AG04450 (cell line): ENCODE data around the gene MET. TPM values are rescaled to one million over a fixed set of nuclear protein-coding genes. Genes with fewer than 3 reads are reported as not detected.

Source experiments
- CTCF ChIA-PET: fragments of 300-600, 350-600 bp; formaldehyde crosslinking; extraction: SDS; loops from one replicate; lab custom pipeline; 2022; ENCODE audit warnings: antibody characterized with exemption, inconsistent platforms; lab: Charles Lee
- POLR2A ChIA-PET: fragments of 350-600 bp; formaldehyde crosslinking; extraction: SDS; loops from one replicate; lab custom pipeline; 2021; ENCODE audit warnings: antibody characterized with exemption, inconsistent platforms; lab: Yijun Ruan, JAX
- DNase-seq: peaks from one replicate; pipeline ENCODE4 v3.0.0-alpha.2; 2011; ENCODE audit warnings: low read depth, low spot score
- H3K27ac ChIP-seq: one replicate; pipeline ENCODE4 v1.5.1; 2012; ENCODE audit warnings: low read depth, low read length, control low read depth
- H3K27me3 ChIP-seq: one replicate; pipeline ENCODE4 v1.6.0; 2012; ENCODE audit warnings: low read length; ENCODE audit not compliant: control insufficient read depth, insufficient read depth
- H3K4me3 ChIP-seq: 2 replicates; pipeline ENCODE4 v1.5.1; 2011; ENCODE audit warnings: mild to moderate bottlenecking, low read depth, low read length, control low read depth
- H3K9me3 ChIP-seq: 2 replicates; pipeline ENCODE4 v1.5.1; 2012; ENCODE audit warnings: low read length; ENCODE audit not compliant: control insufficient read depth, insufficient read depth
- polyA plus RNA-seq: library from polyadenylated mRNA; depleted of rRNA; stranded (reverse); fragments of >200 nt; gene quantifications from 2 replicates; pipeline ENCODE4 v1.2.3, GENCODE V29; 2011
- TF ChIP-seq, protein P1 (sequence below): IDR thresholded peaks from 2 replicates; pipeline ENCODE4 v1.5.1; 2011; ENCODE audit warnings: low read depth, low read length, control low read depth, inconsistent platforms

Gene MET
- polyA plus RNA-seq, 1 experiment, result 20.8 TPM

DNA sequence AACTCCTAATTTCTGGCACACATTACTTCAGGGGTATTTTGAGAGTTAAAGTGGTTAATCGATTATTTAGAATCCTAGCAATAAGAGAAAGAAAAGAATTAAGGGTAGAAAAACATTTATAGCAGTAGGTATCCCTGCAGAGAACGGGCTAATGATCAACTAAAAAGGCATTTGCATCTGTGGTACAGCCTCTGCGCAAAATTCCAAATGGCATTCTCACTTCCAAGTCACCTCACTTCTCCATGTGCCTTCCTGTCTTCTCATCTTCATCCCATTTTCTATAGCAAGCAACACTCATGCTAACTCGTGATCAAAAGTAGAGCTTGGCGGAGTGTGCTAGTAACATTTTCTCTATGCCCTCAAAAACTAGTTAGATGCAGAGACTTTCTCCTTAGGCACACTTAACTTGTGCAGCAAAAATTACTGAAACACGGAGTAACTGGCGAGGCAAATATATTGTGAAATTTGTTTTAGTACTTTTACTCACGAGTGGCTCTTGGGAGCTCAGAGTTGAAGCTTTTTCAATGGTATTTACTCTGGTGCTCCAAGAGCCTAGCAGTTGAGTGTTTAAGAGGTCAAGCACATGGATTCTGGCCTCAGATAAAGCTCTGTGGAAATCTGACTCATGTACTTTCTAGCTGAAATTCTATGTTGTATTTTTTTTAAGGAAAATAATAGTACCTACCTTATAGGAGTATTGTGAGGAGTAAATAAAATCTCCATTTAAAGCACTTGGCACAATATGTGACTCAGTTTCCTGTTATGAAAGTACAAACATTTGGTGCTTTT is 65.1 kb downstream of the MET start:
- no peak overlapping the region for H3K27ac ChIP-seq
- TF ChIP-seq, protein P1, sequence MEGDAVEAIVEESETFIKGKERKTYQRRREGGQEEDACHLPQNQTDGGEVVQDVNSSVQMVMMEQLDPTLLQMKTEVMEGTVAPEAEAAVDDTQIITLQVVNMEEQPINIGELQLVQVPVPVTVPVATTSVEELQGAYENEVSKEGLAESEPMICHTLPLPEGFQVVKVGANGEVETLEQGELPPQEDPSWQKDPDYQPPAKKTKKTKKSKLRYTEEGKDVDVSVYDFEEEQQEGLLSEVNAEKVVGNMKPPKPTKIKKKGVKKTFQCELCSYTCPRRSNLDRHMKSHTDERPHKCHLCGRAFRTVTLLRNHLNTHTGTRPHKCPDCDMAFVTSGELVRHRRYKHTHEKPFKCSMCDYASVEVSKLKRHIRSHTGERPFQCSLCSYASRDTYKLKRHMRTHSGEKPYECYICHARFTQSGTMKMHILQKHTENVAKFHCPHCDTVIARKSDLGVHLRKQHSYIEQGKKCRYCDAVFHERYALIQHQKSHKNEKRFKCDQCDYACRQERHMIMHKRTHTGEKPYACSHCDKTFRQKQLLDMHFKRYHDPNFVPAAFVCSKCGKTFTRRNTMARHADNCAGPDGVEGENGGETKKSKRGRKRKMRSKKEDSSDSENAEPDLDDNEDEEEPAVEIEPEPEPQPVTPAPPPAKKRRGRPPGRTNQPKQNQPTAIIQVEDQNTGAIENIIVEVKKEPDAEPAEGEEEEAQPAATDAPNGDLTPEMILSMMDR, result no peak
- no peak for DNase-seq
- ChIA-PET CTCF (no interaction called here), POLR2A (no interaction called here)
- H3K27me3 ChIP-seq, result no peaks in the 10 kb centered on the region
- no peak overlapping the region for H3K4me3 ChIP-seq
- H3K9me3 ChIP-seq, result no peaks in the 10 kb centered on the region

- Histone ChIP-seq H3K27me3 (no peaks in the 10 kb centered on the region), H3K4me3 (no peak overlapping the region), H3K27ac (no peak overlapping the region), H3K9me3 (no peaks in the 10 kb centered on the region)
- ChIA-PET CTCF (interaction anchor here (0.9 kb wide), 1 partner anchor 24 kb away, joined by 4 read pairs; no protein-coding TSS in a partner anchor), POLR2A (no interaction called here)
- DNase-seq, result no peak
- TF ChIP-seq, protein P1, result no peak
Measured at GRCh38 chr7:116738378-116738777, 66.4 kb downstream of the MET start.

- Histone ChIP-seq H3K27me3 (no peaks in the 10 kb centered on the region), H3K9me3 (no peaks in the 10 kb centered on the region), H3K27ac (no peak overlapping the region), H3K4me3 (no peak overlapping the region)
- no peak for DNase-seq
- POLR2A ChIA-PET, result no interaction called here
- TF ChIP-seq, protein P1, result no peak
- CTCF ChIA-PET, result interaction anchor here (0.9 kb wide), 1 partner anchor 23 kb away, joined by 4 read pairs; no protein-coding TSS in a partner anchor
Measured at GRCh38 chr7:116739307-116739706, 67.3 kb downstream of the MET start.

GRCh38 chr7:116740231-116740630 is 68.2 kb downstream of the MET start:
- Histone ChIP-seq H3K27ac (no peak overlapping the region), H3K4me3 (no peak overlapping the region), H3K27me3 (no peaks in the 10 kb centered on the region), H3K9me3 (no peaks in the 10 kb centered on the region)
- POLR2A ChIA-PET, result no interaction called here
- DNase-seq, result no peak
- CTCF ChIA-PET, result interaction anchor here (0.6 kb wide), 1 partner anchor 539 kb away, joined by 6 read pairs; no protein-coding TSS in a partner anchor
- TF ChIP-seq, protein P1, result no peak

DNA sequence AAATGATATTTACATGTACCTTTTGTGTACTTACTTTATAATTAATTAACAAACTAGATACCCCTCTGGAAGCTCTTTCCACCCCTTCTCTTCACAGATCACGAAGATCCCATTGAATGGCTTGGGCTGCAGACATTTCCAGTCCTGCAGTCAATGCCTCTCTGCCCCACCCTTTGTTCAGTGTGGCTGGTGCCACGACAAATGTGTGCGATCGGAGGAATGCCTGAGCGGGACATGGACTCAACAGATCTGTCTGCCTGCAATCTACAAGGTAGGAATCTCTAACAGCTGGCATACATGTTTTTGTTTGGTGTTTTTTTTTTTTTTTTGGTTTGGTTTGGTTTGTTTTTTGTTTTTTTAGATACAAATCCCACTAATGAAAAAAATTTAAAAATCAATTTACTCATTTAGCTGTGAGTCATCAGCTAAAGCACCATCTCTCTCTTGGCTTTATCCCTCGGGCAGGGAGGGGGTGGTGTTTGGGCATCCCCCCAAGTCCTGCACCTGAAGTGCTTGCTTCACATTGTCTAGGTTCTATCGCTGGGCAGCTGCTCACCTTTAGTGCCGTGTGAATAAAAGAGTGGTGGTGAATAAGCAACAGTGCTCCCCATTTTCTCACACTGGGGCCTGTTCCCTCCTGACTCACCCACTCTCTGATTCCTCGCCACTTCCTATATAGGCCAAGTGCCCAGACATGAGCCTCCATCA is 68.9 kb downstream of the MET start:
- DNase-seq, result no peak
- ChIA-PET CTCF (interaction anchor here (0.6 kb wide), 1 partner anchor 538 kb away, joined by 6 read pairs; no protein-coding TSS in a partner anchor), POLR2A (no interaction called here)
- TF ChIP-seq, protein P1, result no peak
- no peak overlapping the region for H3K4me3 ChIP-seq
- no peaks in the 10 kb centered on the region for H3K9me3 ChIP-seq
- no peaks in the 10 kb centered on the region for H3K27me3 ChIP-seq
- H3K27ac ChIP-seq, result no peak overlapping the region
